Activated naive CD4-positive, alpha-beta T cell treated with anti-CD3 and anti-CD28 coated beads, Interleukin-2, amount 50 U/mL, for 72 hours (primary cell): ENCODE measurements around the gene ID1. TPM values are rescaled to one million over a fixed set of nuclear protein-coding genes. Genes with fewer than 3 reads are reported as not detected.
"Not testable (repeated sequence)": the region's sequence is repeated elsewhere in the genome, so short reads cannot be mapped to it uniquely, and the experiment has no call there.

Source experiments
- ATAC-seq, 2 donors: fragments of 150-1000 bp; cut with Tn5 transposase; 2 replicates each; pipeline ENCODE4 v1.10.0; 2021; ENCODE audit warnings: mild to moderate bottlenecking in 2 of 2, moderate library complexity in 2 of 2
- DNase-seq, 2 donors: peaks; one replicate each; pipeline ENCODE4 v3.0.0; 2021 to 2022; ENCODE audit warnings: low spot score in 2 of 2
- H3K27ac Mint-ChIP-seq, 2 donors: one replicate each; pipeline ENCODE4 v1.8.0; 2022; ENCODE audit warnings: mild to moderate bottlenecking in 2 of 2, mixed read lengths in 2 of 2
- H3K36me3 Mint-ChIP-seq, 2 donors: one replicate each; pipeline ENCODE4 v1.8.0; 2022; ENCODE audit warnings: mixed read lengths in 2 of 2
- H3K9me3 Mint-ChIP-seq, 2 donors: one replicate each; pipeline ENCODE4 v1.8.0; 2022; ENCODE audit warnings: mixed read lengths in 2 of 2
- total RNA-seq, 2 donors: library from RNA; stranded (reverse); gene quantifications; one replicate each; pipeline ENCODE4 v1.2.3, GENCODE V29; 2022

ID1 gene
- total RNA-seq, 2 donors from 2014 or later = 1.4 to 19.4 TPM

- Mint-ChIP-seq H3K36me3 (peaks cover 0 to 9% of the 10 kb centered on the region in 2 donors), H3K27ac (peak overlapping the region; percentile 36 to 97), H3K9me3 (no peaks in the 10 kb centered on the region)
- ATAC-seq (no peak), DNase-seq (no peak)
Measured at GRCh38 chr20:31570735-31571617, 34.1 kb upstream of the ID1 start.

GRCh38 chr20:31572042-31572700 is 32.9 kb upstream of the ID1 start:
- DNase-seq (no peak), ATAC-seq (peak in 1 of 2 donors; percentile 2)
- Mint-ChIP-seq H3K36me3 (peaks cover 0 to 9% of the 10 kb centered on the region in 2 donors), H3K9me3 (no peaks in the 10 kb centered on the region), H3K27ac (peak overlapping the region; percentile 90 to 97)

- peak; percentile 84 to 95 for DNase-seq
- Mint-ChIP-seq H3K27ac (peak overlapping the region; percentile 91 to 97), H3K9me3 (no peaks in the 10 kb centered on the region), H3K36me3 (peaks cover 0 to 9% of the 10 kb centered on the region in 2 donors)
- ATAC-seq = peak; percentile 84 to 87
Measured at GRCh38 chr20:31572701-31573554, 32.2 kb upstream of the ID1 start.

- peaks cover 0 to 9% of the 10 kb centered on the region in 2 donors for H3K36me3 Mint-ChIP-seq
- peak overlapping the region; percentile 91 to 97 for H3K27ac Mint-ChIP-seq
- H3K9me3 Mint-ChIP-seq = no peaks in the 10 kb centered on the region
- DNase-seq (no peak), ATAC-seq (peak in 1 of 2 donors; percentile 4)
Measured at GRCh38 chr20:31573555-31574321, 31.4 kb upstream of the ID1 start.

GRCh38 chr20:31574986-31575385 is 30.1 kb upstream of the ID1 start:
- ATAC-seq, H3K27ac Mint-ChIP-seq, DNase-seq, H3K9me3 Mint-ChIP-seq, H3K36me3 Mint-ChIP-seq: not testable (repeated sequence)

- no peak for ATAC-seq
- peak overlapping the region in 1 of 2 donors; percentile 17 for H3K27ac Mint-ChIP-seq
- DNase-seq = no peak
- peaks cover 0 to 9% of the 10 kb centered on the region in 2 donors for H3K36me3 Mint-ChIP-seq
- no peaks in the 10 kb centered on the region for H3K9me3 Mint-ChIP-seq
Measured at GRCh38 chr20:31576751-31577150, 28.3 kb upstream of the ID1 start.

- H3K36me3 Mint-ChIP-seq = peaks cover 0 to 9% of the 10 kb centered on the region in 2 donors
- H3K27ac Mint-ChIP-seq = peak overlapping the region; percentile 17 to 22
- no peaks in the 10 kb centered on the region for H3K9me3 Mint-ChIP-seq
- DNase-seq = no peak
- ATAC-seq = no peak
Measured at GRCh38 chr20:31577194-31577593, 27.9 kb upstream of the ID1 start.

- Mint-ChIP-seq H3K9me3 (no peaks in the 10 kb centered on the region), H3K27ac (no peak overlapping the region), H3K36me3 (peaks cover 0 to 5% of the 10 kb centered on the region in 2 donors)
- DNase-seq (no peak), ATAC-seq (no peak)
Measured at GRCh38 chr20:31578448-31579138, 26.5 kb upstream of the ID1 start.

- Mint-ChIP-seq H3K36me3 (no peaks in the 10 kb centered on the region), H3K9me3 (no peaks in the 10 kb centered on the region), H3K27ac (no peak overlapping the region)
- ATAC-seq (no peak), DNase-seq (no peak)
Measured at GRCh38 chr20:31579245-31579644, 25.8 kb upstream of the ID1 start.

GRCh38 chr20:31579941-31580651 is 25.0 kb upstream of the ID1 start:
- DNase-seq, H3K9me3 Mint-ChIP-seq, ATAC-seq, H3K36me3 Mint-ChIP-seq: not testable (repeated sequence)
- H3K27ac Mint-ChIP-seq = peak overlapping the region in 1 of 2 donors; percentile 12

- Mint-ChIP-seq H3K36me3 (no peaks in the 10 kb centered on the region), H3K9me3 (no peaks in the 10 kb centered on the region), H3K27ac (no peak overlapping the region)
- ATAC-seq (no peak), DNase-seq (no peak)
Measured at GRCh38 chr20:31580706-31581105, 24.4 kb upstream of the ID1 start.

GRCh38 chr20:31581391-31581790 is 23.7 kb upstream of the ID1 start:
- ATAC-seq (no peak), DNase-seq (no peak)
- H3K9me3 Mint-ChIP-seq = no peaks in the 10 kb centered on the region
- H3K27ac Mint-ChIP-seq = no peak overlapping the region
- no peaks in the 10 kb centered on the region for H3K36me3 Mint-ChIP-seq

- H3K27ac Mint-ChIP-seq = no peak overlapping the region
- DNase-seq (no peak), ATAC-seq (peak; percentile 51 to 77)
- no peaks in the 10 kb centered on the region for H3K9me3 Mint-ChIP-seq
- peaks cover 0 to 9% of the 10 kb centered on the region in 2 donors for H3K36me3 Mint-ChIP-seq
Measured at GRCh38 chr20:31587545-31588389, 17.3 kb upstream of the ID1 start.

GRCh38 chr20:31590717-31591225 is 14.3 kb upstream of the ID1 start:
- H3K27ac Mint-ChIP-seq = no peak overlapping the region
- H3K36me3 Mint-ChIP-seq = peaks cover 0 to 9% of the 10 kb centered on the region in 2 donors

More at GRCh38 chr20:31590717-31591225, 14.3 kb upstream of the ID1 start:
- H3K9me3 Mint-ChIP-seq = no peaks in the 10 kb centered on the region
- DNase-seq (no peak), ATAC-seq (no peak)
